Tibial nerve (tissue), 3 donors: Measurements from ENCODE around the gene INTS11.

Source experiments
- CTCF ChIP-seq, 5 experiments: fragments of 200-600 bp in 3 of 5; fragments of 450-650 bp in 2 of 5; sonication (generic) in 3 of 5; IDR thresholded peaks; one replicate each; pipeline ENCODE4 v1.5.1; 2016 to 2019; ENCODE audit warnings: antibody characterized with exemption in 5 of 5, mild to moderate bottlenecking in 3 of 5, moderate library complexity in 2 of 5
- POLR2A ChIP-seq, 2 donors: fragments of 450-650 bp; IDR thresholded peaks; one replicate each; pipeline ENCODE4 v1.6.1; 2017; ENCODE audit warnings: antibody characterized with exemption in 2 of 2, mild to moderate bottlenecking in 2 of 2, moderate library complexity in 2 of 2

GRCh38 chr1:1282998-1283397 lies 41.5 kb downstream of the INTS11 start:
- no peak for TF ChIP-seq POLR2A (IDR thresholded peaks at IDR 0.05)
- no peak for TF ChIP-seq CTCF (IDR thresholded peaks at IDR 0.05)
